ENCODE results near the gene KCNQ4. TPM values are rescaled to one million over a fixed set of nuclear protein-coding genes. Genes with fewer than 3 reads are reported as not detected.

Gene KCNQ4
- polyA plus RNA-seq, 1 donor from 2014 or later: not detected

DNA sequence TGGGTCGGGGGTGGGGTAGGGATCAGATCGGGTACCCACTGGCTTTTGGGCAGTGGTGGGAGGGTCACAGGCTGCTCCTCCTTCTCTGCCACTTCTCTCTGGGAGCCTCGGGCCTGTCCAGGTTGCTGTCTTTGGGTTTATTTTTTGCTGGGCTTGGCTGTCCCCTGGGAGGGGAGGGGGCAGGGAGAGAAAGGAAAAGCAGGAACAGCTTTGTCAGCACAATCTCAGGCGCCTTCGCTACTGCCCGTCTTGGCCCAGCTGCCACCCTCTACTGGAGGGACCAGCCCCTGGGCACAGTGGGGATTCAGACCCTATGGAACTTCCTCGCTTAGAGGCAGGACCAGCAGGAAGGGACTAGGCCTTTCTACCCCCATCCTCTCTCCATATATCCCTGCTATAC is 8.4 kb downstream of the KCNQ4 start:
- no peaks in the 10 kb centered on the region for H3K9me2 ChIP-seq (ENCODE audit: insufficient read depth, low read length)
- no peak overlapping the region for H3K9ac ChIP-seq (ENCODE audit: low read length)
- no peaks in the 10 kb centered on the region for H3K9me3 ChIP-seq (ENCODE audit: low read length)
- no peaks in the 10 kb centered on the region for H3K36me3 ChIP-seq (ENCODE audit: insufficient read depth, low read length)
- no peaks in the 10 kb centered on the region for H3K79me2 ChIP-seq (replicated peaks; ENCODE audit: insufficient read depth, low read length)
- H3K27me3 ChIP-seq (ENCODE audit: insufficient read depth, low read depth, low read length): no peaks in the 10 kb centered on the region
- no peaks in the 10 kb centered on the region for H4K20me1 ChIP-seq (ENCODE audit: insufficient read depth)
- H3K4me3 ChIP-seq (ENCODE audit: low read length): no peak overlapping the region
- H3K27ac ChIP-seq (ENCODE audit: low read length): no peak overlapping the region
- no peaks in the 10 kb centered on the region for H3F3A ChIP-seq (ENCODE audit: insufficient read depth, low read length, poor library complexity, severe bottlenecking)
- TF ChIP-seq EZH2 (IDR thresholded peaks at IDR 0.05; ENCODE audit: borderline replicate concordance, insufficient read depth, low read length, poor library complexity, severe bottlenecking) (no peak), SMC3 (conservative IDR thresholded peaks at IDR 0.05; ENCODE audit: poor library complexity) (no peak), POLR2AphosphoS5 (IDR thresholded peaks at IDR 0.05) (no peak), EP300 (conservative IDR thresholded peaks at IDR 0.05; ENCODE audit: poor library complexity, severe bottlenecking) (no peak), TAF1 (IDR thresholded peaks at IDR 0.05; ENCODE audit: low read depth) (no peak), RAD21 (conservative IDR thresholded peaks at IDR 0.05) (no peak), MXI1 (conservative IDR thresholded peaks at IDR 0.05; ENCODE audit: poor library complexity, severe bottlenecking) (no peak)
- TF ChIP-seq, protein P1, sequence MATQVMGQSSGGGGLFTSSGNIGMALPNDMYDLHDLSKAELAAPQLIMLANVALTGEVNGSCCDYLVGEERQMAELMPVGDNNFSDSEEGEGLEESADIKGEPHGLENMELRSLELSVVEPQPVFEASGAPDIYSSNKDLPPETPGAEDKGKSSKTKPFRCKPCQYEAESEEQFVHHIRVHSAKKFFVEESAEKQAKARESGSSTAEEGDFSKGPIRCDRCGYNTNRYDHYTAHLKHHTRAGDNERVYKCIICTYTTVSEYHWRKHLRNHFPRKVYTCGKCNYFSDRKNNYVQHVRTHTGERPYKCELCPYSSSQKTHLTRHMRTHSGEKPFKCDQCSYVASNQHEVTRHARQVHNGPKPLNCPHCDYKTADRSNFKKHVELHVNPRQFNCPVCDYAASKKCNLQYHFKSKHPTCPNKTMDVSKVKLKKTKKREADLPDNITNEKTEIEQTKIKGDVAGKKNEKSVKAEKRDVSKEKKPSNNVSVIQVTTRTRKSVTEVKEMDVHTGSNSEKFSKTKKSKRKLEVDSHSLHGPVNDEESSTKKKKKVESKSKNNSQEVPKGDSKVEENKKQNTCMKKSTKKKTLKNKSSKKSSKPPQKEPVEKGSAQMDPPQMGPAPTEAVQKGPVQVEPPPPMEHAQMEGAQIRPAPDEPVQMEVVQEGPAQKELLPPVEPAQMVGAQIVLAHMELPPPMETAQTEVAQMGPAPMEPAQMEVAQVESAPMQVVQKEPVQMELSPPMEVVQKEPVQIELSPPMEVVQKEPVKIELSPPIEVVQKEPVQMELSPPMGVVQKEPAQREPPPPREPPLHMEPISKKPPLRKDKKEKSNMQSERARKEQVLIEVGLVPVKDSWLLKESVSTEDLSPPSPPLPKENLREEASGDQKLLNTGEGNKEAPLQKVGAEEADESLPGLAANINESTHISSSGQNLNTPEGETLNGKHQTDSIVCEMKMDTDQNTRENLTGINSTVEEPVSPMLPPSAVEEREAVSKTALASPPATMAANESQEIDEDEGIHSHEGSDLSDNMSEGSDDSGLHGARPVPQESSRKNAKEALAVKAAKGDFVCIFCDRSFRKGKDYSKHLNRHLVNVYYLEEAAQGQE (IDR thresholded peaks at IDR 0.05; ENCODE audit: borderline replicate concordance): no peak
- TF ChIP-seq, protein P2, sequence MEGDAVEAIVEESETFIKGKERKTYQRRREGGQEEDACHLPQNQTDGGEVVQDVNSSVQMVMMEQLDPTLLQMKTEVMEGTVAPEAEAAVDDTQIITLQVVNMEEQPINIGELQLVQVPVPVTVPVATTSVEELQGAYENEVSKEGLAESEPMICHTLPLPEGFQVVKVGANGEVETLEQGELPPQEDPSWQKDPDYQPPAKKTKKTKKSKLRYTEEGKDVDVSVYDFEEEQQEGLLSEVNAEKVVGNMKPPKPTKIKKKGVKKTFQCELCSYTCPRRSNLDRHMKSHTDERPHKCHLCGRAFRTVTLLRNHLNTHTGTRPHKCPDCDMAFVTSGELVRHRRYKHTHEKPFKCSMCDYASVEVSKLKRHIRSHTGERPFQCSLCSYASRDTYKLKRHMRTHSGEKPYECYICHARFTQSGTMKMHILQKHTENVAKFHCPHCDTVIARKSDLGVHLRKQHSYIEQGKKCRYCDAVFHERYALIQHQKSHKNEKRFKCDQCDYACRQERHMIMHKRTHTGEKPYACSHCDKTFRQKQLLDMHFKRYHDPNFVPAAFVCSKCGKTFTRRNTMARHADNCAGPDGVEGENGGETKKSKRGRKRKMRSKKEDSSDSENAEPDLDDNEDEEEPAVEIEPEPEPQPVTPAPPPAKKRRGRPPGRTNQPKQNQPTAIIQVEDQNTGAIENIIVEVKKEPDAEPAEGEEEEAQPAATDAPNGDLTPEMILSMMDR (IDR thresholded peaks at IDR 0.05; ENCODE audit: poor library complexity, severe bottlenecking): no peak
- no peak overlapping the region for H2AFZ ChIP-seq (ENCODE audit: low read depth, low read length)
- H3K4me2 ChIP-seq (ENCODE audit: low read length): no peak overlapping the region

DNA sequence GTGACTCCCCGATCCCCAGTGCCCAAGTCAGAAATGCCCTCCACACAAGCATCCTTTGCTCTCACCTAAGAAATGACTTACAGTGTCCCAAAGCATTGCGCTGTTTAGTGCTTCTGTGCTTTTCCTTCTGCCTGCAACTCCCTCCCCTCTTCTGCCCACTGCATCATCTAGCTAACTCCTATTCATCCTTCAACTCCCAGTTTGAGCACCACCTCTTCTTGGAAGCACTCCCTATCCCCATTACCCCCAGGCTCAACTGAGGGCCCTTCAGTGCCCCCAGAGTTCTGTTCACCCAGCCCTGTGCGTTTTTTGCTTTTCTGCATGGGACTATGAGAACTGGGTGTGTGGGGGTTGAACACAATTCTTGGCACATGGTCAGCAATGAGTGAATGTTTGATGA is 10.0 kb downstream of the KCNQ4 start:
- H3K9ac ChIP-seq (ENCODE audit: low read length): no peak overlapping the region
- H3K4me3 ChIP-seq (ENCODE audit: low read length): no peak overlapping the region
- no peaks in the 10 kb centered on the region for H3K36me3 ChIP-seq (ENCODE audit: insufficient read depth, low read length)
- no peaks in the 10 kb centered on the region for H3K9me2 ChIP-seq (ENCODE audit: insufficient read depth, low read length)
- no peak overlapping the region for H3K4me2 ChIP-seq (ENCODE audit: low read length)
- H3F3A ChIP-seq (ENCODE audit: insufficient read depth, low read length, poor library complexity, severe bottlenecking): no peaks in the 10 kb centered on the region
- no peaks in the 10 kb centered on the region for H4K20me1 ChIP-seq (ENCODE audit: insufficient read depth)
- H3K9me3 ChIP-seq (ENCODE audit: low read length): no peaks in the 10 kb centered on the region
- TF ChIP-seq, protein P2 (IDR thresholded peaks at IDR 0.05; ENCODE audit: poor library complexity, severe bottlenecking): no peak
- TF ChIP-seq EZH2 (IDR thresholded peaks at IDR 0.05; ENCODE audit: borderline replicate concordance, insufficient read depth, low read length, poor library complexity, severe bottlenecking) (no peak), POLR2AphosphoS5 (IDR thresholded peaks at IDR 0.05) (no peak), RAD21 (conservative IDR thresholded peaks at IDR 0.05) (no peak), MXI1 (conservative IDR thresholded peaks at IDR 0.05; ENCODE audit: poor library complexity, severe bottlenecking) (no peak), EP300 (conservative IDR thresholded peaks at IDR 0.05; ENCODE audit: poor library complexity, severe bottlenecking) (no peak)
- TF ChIP-seq, protein P1 (IDR thresholded peaks at IDR 0.05; ENCODE audit: borderline replicate concordance): no peak
- H3K27me3 ChIP-seq (ENCODE audit: insufficient read depth, low read depth, low read length): no peaks in the 10 kb centered on the region
- no peak overlapping the region for H3K27ac ChIP-seq (ENCODE audit: low read length)
- H3K79me2 ChIP-seq (replicated peaks; ENCODE audit: insufficient read depth, low read length): no peaks in the 10 kb centered on the region
- H2AFZ ChIP-seq (ENCODE audit: low read depth, low read length): no peak overlapping the region
